ES-I3 (cell line): Measurements from ENCODE around the gene MS4A13.

ENCODE experiments used
- H3K36me3 ChIP-seq: 2 replicates; pipeline ENCODE4 v1.6.1; 2013; ENCODE audit warnings: mild to moderate bottlenecking, low read length, control low read depth, moderate library complexity; ENCODE audit not compliant: insufficient read depth
- H3K4me1 ChIP-seq: 2 replicates; pipeline ENCODE4 v1.6.1; 2013; ENCODE audit warnings: mild to moderate bottlenecking, control low read depth, low read length; ENCODE audit not compliant: insufficient read depth
- H3K9ac ChIP-seq: 2 replicates; pipeline ENCODE4 v1.6.1; 2013; ENCODE audit warnings: low read depth, mild to moderate bottlenecking, low read length, moderate library complexity
- H3K9me3 ChIP-seq: 2 replicates; pipeline ENCODE4 v1.6.1; 2013; ENCODE audit warnings: mild to moderate bottlenecking, low read length, moderate library complexity; ENCODE audit not compliant: control insufficient read depth, insufficient read depth

Gene MS4A13

GRCh38 chr11:60589611-60590010 is 74.4 kb downstream of the MS4A13 start:
- Histone ChIP-seq H3K36me3 (no peaks in the 10 kb centered on the region), H3K9me3 (no peaks in the 10 kb centered on the region), H3K4me1 (no peaks in the 10 kb centered on the region), H3K9ac (no peak overlapping the region)
